Measurements from ENCODE around the gene CCDC12.

Gene CCDC12

DNA sequence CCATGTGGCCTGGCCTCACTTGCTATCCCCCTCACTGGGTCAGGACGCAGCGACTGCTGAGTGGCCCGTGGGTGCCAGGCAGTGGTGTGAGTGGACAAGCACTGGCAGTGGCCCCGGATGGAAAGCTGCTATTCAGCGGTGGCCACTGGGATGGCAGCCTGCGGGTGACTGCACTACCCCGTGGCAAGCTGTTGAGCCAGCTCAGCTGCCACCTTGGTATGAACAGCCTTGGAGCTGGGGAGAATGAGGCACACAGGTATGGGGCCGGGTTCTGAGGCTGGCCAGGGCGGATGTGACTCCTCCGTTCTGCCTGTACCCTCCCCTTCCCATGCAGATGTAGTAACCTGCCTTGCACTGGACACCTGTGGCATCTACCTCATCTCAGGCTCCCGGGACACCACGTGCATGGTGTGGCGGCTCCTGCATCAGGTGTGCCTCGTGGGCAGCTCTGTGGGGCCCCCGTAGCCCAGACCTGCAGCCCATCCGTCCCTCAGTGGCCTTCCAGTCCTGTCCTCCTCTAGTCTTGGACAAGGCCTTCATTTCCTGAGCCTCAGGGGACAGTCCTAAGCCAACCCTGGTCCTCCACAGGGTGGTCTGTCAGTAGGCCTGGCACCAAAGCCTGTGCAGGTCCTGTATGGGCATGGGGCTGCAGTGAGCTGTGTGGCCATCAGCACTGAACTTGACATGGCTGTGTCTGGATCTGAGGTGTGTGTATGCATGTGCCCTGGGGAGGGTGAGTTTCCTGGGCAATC is 31.1 kb upstream of the CCDC12 start:
- DNase-seq (ENCODE audit: low spot score) = no peak

DNA sequence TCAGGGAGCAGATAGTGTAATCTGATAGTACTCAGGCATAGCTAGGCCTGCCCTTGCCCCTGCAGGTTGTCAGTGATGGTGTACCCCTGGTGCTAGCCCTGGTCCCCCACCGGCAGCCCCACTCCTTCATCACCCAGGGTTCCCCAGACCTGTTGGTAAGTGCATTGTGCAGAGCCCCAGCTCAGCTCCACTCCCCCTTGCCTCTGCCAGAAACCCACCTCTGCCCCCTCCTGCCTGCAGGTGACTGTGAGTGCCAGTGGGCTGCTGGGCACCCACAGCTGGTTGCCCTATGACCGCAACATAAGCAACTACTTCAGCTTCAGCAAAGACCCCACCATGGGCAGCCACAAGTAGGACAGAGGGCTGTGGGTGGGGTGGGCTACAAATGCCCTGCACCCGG is 30.5 kb upstream of the CCDC12 start:
- DNase-seq (ENCODE audit: low spot score) = no peak

DNA sequence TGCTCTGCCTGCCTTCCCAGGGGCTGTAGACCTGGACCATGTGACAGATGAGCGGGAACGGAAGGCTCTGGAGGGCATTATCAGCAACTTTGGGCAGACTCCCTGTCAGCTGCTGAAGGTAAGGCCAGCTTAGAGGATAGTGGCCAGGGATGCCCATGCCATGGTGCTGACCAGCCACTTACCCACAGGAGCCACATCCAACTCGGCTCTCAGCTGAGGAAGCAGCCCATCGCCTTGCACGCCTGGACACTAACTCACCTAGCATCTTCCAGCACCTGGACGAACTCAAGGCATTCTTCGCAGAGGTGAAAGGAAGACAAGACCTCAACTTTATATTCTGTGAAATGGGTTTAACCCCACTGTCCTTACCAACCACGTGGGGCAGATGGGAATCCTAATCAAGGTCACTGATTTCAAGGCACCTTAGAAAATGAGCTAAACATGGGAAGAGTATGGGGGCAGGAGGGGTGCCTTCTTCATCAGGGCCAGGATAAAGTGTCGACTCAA is 29.7 kb upstream of the CCDC12 start:
- DNase-seq (ENCODE audit: low spot score) = no peak

DNA sequence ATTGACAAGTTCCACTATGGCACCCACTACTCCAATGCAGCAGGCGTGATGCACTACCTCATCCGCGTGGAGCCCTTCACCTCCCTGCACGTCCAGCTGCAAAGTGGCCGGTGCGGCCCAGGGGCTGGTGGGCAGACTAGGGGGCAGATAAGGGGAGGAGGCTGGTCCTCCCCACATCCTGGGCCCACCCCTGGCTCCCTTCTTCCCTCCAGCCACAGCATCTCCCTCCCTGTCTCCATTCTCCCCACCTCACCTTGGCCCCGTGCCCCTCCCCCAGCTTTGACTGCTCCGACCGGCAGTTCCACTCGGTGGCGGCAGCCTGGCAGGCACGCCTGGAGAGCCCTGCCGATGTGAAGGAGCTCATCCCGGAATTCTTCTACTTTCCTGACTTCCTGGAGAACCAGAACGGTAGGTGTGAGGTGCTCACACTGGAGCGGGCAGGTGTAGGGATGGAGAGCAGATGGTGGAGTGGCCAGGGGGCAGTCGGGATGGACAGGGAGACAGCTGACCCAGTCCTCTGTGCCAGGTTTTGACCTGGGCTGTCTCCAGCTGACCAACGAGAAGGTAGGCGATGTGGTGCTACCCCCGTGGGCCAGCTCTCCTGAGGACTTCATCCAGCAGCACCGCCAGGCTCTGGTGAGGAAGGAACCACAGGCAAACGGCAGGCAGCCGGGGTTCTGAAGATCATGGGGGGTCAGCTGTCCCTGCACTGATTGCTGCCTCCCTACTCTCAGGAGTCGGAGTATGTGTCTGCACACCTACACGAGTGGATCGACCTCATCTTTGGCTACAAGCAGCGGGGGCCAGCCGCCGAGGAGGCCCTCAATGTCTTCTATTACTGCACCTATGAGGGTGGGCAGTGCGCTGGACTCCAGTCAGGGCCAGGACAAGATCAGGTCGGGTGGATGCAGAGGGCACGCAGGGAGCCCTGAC is 28.9 kb upstream of the CCDC12 start:
- no peak for DNase-seq (ENCODE audit: low spot score)

DNA sequence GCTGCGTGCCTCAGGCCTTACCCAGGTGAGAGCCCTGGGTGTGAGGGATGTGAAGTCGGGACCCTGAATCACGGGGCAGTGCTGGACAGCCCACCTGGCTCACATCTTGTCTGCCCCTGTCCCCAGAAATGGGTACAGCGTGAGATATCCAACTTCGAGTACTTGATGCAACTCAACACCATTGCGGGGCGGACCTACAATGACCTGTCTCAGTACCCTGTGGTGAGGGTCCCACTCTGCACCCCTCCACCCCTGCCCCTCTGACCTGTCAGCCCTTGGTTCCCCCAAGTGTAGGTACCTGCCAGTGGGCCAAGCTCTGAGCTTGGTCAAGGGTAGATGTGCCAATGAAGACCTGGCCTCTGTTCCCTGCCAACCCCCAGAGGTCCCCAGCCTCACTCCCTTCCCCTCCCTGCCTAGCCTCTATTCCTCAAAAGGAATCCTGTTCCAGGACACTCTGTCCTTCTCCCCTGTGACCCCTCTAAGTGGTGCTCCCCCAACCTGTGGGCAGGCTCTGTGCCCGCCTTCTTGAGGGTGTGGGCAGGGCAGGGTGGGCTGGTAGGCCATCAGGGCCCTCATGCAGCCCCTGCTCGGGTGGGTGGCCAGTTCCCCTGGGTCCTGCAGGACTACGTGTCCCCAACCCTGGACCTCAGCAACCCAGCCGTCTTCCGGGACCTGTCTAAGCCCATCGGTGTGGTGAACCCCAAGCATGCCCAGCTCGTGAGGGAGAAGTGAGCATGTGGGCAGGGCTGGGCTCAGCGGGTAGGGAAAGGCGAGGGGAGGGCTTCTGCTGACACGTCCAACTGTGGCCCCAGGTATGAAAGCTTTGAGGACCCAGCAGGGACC is 28.0 kb upstream of the CCDC12 start:
- DNase-seq (ENCODE audit: low spot score) = no peak

DNA sequence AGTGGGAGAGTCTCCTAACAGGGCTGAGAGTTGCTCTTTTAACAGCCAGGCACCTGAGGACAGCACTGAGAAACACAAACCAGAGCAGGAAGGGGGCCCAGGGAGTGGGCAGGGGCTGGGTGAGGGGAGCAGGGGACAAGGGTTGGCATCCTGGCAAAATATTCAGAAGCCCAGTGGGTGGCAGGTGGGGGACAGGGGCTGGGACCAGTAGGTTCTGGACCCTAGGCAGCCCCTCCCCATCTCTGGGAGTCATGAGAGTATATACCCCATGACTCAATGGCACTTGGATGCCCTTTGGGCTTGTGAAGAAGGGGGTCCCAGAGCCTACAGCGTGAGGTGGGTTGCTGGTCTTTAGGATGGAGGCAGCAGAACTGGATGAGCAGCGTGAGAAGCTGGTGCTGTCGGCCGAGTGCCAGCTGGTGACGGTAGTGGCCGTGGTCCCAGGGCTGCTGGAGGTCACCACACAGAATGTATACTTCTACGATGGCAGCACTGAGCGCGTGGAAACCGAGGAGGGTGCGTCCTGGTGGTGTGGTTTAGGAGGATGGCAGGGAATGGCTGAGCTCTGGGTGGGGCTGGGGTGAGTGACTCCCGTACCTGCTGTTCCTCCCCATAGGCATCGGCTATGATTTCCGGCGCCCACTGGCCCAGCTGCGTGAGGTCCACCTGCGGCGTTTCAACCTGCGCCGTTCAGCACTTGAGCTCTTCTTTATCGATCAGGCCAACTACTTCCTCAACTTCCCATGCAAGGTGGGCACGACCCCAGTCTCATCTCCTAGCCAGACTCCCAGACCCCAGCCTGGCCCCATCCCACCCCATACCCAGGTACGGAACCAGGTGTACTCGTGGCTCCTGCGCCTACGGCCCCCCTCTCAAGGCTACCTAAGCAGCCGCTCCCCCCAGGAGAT is 27.2 kb upstream of the CCDC12 start:
- no peak for DNase-seq (ENCODE audit: low spot score)

DNA sequence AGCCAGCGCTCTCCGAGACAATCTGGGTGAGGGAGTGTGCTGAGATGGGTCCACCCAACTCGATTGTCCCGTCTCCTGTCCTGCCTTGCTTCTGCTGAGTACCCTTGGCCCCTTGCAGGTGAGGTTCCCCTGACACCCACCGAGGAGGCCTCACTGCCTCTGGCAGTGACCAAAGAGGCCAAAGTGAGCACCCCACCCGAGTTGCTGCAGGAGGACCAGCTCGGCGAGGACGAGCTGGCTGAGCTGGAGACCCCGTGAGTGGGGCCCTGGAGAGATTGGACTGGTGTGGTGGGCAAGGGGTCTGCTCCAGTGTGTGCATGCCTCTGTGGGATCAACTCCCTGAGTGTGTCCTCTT is 26.5 kb upstream of the CCDC12 start:
- no peak for DNase-seq (ENCODE audit: low spot score)

DNA sequence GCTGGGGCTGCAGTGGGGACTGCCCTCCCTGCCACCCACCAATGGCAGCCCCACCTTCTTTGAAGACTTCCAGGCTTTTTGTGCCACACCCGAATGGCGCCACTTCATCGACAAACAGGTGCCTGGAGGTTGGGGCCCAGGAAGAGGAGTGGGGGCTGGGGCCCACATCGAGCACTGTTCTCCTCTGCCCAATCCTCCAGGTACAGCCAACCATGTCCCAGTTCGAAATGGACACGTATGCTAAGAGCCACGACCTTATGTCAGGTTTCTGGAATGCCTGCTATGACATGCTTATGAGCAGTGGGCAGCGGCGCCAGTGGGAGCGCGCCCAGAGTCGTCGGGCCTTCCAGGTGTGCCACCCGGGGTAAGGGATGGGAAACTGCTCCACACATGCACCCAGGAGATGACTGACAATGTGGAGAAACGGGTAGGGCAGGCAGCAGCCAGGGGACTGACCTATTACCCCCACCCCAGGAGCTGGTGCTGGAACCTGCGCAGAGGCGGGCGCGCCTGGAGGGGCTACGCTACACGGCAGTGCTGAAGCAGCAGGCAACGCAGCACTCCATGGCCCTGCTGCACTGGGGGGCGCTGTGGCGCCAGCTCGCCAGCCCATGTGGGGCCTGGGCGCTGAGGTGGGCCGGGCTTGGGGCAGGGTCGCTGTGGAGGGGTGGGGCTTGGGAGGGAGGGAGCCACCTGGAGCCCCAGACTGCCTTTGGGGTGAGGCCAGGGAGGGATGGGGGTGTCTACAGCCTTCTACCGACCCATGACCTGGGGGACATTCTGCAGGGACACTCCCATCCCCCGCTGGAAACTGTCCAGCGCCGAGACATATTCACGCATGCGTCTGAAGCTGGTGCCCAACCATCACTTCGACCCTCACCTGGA is 25.9 kb upstream of the CCDC12 start:
- DNase-seq (ENCODE audit: low spot score) = no peak

DNA sequence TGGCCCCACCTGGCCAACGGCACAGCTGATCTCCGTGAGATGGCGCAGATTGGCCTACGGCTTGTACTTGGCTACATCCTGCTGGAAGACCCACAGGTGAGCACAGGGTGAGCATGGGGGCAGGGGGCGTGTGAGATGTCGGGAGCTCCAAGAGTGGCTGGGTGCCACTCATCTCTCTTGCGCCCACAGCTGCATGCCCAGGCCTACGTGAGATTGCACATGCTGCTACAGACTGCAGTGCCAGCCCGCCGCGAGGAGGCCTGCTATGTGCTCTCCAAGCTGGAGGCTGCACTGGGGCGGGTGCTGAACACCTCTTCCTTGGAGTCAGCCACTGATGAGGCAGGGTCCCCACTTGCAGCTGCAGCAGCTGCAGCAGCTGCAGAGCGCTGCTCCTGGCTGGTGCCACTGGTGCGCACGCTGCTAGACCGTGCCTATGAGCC is 25.2 kb upstream of the CCDC12 start:
- DNase-seq (ENCODE audit: low spot score) = no peak

DNA sequence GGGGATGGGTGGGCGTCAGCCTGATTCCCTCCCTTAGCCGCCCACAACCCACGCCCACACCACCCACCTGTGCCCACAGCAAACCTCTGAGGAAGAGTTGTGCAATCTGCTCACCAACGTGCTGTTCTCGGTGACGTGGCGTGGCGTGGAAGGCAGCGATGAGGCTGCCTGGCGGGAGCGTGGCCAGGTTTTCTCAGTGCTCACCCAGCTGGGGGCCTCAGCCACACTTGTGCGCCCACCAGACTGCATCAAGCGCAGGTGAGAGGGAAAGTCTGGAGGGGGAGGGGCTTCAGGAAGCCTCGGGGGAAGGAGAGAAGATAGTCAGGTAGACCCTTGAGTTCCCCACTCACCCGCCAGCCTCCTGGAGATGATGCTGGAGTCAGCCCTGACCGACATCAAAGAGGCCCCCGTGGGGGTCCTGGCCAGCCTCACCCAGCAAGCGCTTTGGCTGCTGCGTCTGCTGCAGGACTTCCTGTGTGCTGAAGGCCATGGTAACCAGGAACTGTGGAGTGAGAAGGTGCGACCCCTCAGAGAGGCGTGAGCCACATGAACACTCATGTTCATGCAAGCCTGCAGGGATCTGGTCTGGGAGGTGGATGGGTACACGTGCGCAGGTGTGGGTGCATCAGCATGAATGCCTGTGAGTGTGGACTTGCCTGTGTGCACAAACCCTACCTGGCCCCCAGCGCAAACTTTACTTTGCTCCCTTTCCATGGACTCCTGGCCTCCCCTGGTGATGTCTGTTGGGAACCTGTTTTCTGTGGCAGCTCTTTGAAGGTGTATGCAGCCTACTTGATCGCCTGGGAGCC is 24.6 kb upstream of the CCDC12 start:
- DNase-seq (ENCODE audit: low spot score) = no peak

DNA sequence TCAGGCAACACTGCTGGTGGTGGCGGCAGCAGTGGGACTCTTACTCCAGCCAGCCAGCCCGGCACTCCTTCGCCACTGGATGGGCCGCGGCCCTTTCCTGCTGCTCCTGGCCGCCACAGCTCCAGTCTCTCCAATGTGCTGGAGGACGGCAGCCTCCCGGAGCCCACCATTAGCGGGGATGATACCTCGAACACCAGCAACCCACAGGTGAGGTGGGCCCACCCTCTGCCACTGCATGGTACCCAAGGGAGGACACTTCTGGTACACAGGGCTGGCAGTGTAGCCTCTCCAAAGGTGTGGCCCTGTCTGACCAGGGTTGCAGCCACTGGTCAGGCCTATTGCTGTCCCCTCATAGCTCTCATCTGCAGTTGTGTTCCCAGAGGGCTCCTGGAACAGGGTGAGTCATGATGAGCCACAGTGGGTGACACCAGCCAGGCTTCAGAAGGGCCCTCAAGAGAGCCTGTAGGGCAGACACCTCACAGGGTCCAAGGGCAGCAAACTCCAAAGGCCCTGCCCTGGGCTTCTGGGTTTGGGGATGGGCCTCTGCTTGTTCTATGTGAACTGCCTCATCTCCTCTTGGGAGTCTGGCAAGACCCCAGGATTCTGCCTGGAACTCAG is 23.8 kb upstream of the CCDC12 start:
- peak; percentile 64 for DNase-seq (ENCODE audit: low spot score)

DNA sequence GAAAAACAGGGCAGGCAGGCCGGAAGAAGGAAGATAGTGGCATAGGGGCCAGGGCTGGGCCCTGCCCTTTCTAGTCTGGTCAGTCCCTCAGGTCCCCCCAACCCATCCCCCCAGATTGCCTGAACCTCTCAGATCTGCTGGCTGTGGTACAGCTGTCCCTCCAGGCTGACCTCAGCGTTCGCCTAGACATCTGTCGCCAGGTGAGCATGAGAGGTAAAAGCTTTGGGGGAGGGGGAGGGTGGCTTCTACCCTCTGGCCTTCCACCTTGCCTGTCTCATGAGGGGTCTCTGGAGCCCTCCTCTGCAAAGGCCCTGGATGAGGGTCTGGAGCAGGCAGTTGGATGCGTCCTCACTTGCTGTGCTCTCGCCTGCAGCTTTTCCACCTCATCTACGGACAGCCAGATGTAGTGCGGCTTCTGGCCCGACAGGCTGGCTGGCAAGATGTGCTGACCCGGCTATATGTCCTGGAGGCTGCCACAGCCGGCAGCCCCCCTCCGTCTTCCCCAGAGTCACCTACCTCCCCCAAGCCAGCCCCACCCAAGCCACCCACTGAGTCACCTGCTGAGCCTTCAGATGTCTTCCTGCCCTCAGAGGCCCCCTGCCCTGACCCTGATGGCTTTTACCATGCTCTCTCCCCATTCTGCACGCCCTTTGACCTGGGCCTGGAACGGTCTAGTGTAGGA is 23.1 kb upstream of the CCDC12 start:
- no peak for DNase-seq (ENCODE audit: low spot score)

DNA sequence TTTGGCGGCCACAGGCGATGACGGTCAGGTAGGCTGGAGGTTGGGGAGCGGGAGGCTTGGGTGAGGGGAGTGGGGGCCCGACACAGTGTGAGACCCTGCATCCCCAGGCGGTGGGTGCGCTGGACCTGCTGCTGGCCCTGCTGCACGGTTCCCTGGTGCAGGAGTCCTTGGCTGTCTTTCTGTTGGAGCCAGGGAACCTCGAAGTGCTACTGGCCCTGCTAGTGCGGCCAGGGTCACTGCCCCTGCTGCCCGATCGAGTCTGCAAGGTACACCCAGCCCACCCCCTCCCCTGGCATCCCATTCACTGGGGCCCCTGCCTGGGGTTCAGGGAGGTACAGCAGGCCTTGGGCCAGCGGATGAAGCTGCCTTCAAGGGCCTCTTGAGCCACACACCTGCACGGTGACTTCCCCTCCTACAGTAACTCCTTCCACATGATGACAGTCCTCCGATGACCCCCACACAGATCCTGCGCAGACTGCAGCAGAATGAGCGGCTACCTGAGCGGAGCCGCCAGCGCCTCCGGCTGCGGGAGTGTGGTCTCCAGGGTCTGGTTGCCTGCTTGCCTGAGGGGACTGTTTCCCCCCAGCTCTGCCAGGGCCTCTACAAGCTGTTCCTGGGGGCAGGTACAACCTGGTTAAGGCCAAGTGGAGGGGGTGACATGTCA is 22.4 kb upstream of the CCDC12 start:
- DNase-seq (ENCODE audit: low spot score) = no peak

DNA sequence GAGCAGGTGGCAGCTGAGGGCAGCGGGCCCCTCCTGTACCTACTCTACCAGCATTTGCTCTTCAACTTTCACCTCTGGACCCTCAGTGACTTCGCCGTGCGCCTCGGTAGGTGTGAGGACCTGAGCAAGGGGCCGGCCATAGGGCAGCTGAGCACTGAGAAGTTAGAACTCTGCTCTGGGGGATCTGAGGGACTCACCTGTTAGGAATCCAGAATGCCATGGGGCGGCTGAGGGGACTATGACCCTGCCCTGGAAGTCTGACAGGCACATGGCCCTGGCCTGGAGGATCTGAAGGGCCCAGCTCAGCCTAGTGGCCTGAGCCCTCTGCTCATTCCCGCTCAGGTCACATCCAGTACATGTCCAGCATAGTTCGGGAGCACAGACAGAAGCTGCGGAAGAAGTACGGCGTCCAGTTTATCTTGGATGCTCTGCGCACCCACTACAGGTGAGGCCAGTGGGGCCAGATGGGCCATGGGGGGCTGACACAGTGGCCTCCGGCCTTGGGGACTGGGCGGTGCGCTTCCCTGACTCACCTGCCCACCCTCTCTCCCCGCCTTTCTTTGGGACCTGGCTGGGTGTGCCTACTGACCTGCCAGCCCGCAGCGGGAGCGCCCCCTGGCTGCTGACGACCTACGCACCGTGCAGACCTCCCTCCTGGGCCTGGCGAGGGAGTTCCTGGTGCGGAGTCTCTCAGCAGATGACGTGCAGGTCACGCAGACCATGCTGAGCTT is 21.7 kb upstream of the CCDC12 start:
- DNase-seq (ENCODE audit: low spot score) = no peak

DNA sequence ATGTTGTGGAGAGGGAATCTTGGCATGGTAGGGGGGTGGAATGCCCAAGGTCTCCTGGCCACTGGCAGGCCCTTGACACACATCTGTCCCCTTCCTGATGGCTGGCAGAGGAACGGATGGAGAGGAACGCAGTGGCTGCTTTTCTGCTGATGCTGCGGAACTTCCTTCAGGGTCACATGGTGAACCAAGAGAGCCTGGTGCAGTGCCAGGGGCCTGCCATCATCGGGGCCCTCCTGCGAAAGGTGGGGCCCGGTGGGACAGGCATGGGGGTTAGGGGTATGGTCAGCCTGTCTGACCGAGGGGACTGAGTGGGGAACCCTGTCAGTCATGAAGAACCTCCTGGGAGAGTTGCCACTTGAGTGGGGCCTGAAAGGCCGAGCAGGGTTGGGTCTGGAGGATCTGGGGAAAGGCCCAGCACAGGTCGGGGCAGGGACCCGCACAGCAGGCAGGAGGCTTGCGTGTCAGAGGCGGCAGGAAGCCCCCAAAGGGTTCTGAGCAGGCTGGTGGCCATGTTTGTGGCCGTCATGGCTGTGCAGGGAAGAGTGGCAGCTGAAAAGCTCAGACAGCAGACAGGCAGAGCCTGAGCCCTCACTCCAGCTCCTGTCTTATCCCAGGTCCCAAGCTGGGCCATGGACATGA is 21.0 kb upstream of the CCDC12 start:
- no peak for DNase-seq (ENCODE audit: low spot score)

DNA sequence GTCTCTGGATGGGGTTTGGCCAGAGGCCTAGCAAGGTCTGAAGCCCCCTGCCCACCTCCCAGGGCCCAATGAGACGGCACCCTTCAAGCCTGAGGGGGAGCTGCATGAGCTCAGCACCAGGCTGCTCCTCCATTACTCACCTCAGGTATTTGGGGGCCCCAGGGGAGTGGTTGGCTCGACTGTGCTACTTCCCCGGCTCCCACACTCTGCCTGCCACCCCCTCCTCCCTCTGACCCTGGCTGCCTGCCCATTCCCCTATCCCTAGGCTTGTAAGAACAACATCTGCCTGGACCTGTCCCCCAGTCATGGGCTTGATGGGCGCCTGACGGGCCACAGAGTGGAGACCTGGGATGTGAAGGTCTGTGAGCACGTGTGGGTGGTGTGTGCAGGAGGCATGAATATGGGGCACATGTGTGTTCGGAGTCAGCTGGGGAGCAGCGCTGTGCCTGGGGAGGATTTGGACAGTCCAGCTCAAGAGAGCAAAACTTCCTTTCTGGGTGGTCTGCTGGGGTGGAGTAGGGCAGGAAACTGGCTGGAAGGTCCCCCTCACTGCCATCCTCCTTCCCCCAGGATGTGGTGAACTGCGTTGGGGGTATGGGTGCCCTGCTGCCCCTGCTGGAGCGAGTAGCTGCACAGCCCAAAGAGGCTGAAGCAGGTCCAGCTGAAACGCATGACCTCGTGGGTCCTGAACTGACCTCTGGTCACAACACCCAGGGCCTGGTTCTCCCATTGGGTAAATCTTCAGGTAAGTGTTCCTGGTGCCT is 20.3 kb upstream of the CCDC12 start:
- DNase-seq (ENCODE audit: low spot score) = no peak
